Kidney epithelial cell (primary cell): Measurements from ENCODE around the gene ZNF407. TPM values are rescaled to one million over a fixed set of nuclear protein-coding genes. Genes with fewer than 3 reads are reported as not detected.
A peak's percentile ranks its signal among the peaks of the same experiment; 100 is the strongest.

ENCODE experiments used
- DNase-seq: peaks from one replicate; pipeline ENCODE4 v3.0.0-alpha.2; 2010; ENCODE audit warnings: low read depth
- H3K27me3 ChIP-seq: 2 replicates; pipeline ENCODE4 v1.6.0; 2011; ENCODE audit warnings: low read length; ENCODE audit not compliant: control insufficient read depth, insufficient read depth
- H3K36me3 ChIP-seq: 2 replicates; pipeline ENCODE4 v1.5.1; 2011; ENCODE audit warnings: low read length; ENCODE audit not compliant: control insufficient read depth, insufficient read depth
- H3K4me3 ChIP-seq: 2 replicates; pipeline ENCODE4 v1.5.1; 2011; ENCODE audit warnings: low read depth, mild to moderate bottlenecking, control low read depth, low read length
- total RNA-seq: library from RNA; depleted of rRNA; stranded (reverse); fragments of >200 nt; gene quantifications from 2 replicates; pipeline ENCODE4 v1.2.3, GENCODE V29; 2015
- TF ChIP-seq, protein P1 (sequence below): IDR thresholded peaks from 2 replicates; pipeline ENCODE4 v1.5.1; 2011; ENCODE audit warnings: mild to moderate bottlenecking, moderate library complexity, low read length, control low read depth, inconsistent platforms; ENCODE audit not compliant: insufficient read depth, poor library complexity, severe bottlenecking

Gene ZNF407
- total RNA-seq, 1 donor from 2014 or later, result 8.2 TPM

- no peaks in the 10 kb centered on the region for H3K27me3 ChIP-seq
- no peaks in the 10 kb centered on the region for H3K36me3 ChIP-seq
- H3K4me3 ChIP-seq, result no peak overlapping the region
- TF ChIP-seq, protein P1, sequence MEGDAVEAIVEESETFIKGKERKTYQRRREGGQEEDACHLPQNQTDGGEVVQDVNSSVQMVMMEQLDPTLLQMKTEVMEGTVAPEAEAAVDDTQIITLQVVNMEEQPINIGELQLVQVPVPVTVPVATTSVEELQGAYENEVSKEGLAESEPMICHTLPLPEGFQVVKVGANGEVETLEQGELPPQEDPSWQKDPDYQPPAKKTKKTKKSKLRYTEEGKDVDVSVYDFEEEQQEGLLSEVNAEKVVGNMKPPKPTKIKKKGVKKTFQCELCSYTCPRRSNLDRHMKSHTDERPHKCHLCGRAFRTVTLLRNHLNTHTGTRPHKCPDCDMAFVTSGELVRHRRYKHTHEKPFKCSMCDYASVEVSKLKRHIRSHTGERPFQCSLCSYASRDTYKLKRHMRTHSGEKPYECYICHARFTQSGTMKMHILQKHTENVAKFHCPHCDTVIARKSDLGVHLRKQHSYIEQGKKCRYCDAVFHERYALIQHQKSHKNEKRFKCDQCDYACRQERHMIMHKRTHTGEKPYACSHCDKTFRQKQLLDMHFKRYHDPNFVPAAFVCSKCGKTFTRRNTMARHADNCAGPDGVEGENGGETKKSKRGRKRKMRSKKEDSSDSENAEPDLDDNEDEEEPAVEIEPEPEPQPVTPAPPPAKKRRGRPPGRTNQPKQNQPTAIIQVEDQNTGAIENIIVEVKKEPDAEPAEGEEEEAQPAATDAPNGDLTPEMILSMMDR, result no peak
- no peak for DNase-seq
These were observed 300.4 kb downstream of the ZNF407 start for GRCh38 chr18:74897971-74898657.

GRCh38 chr18:74898965-74899364, 301.3 kb downstream of the ZNF407 start:
- Histone ChIP-seq H3K4me3 (no peak overlapping the region), H3K36me3 (no peaks in the 10 kb centered on the region), H3K27me3 (no peaks in the 10 kb centered on the region)
- peak; percentile 56 for DNase-seq
- TF ChIP-seq, protein P1, result no peak

DNA sequence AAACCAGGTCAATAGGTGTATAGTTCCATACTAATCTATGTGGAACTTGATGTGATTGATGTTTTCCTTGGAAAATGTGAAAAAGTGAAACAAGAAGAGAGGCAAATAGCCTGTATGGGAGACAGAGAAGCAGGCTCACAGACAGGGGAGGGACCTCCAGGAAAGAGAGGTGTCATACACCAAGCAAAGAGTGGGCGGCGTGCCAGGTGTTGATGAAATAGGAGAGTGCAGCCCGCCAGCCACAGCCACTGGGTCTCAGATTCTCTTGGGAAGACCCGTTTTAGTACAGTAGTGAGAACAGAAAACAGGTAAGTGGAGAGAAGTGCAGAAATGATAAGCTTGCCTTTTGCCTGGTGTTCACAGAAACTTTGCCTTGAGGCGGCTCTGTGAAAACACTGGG, 301.9 kb downstream of the ZNF407 start:
- Histone ChIP-seq H3K36me3 (no peaks in the 10 kb centered on the region), H3K4me3 (no peak overlapping the region), H3K27me3 (no peaks in the 10 kb centered on the region)
- TF ChIP-seq, protein P1, result no peak
- no peak for DNase-seq

DNA sequence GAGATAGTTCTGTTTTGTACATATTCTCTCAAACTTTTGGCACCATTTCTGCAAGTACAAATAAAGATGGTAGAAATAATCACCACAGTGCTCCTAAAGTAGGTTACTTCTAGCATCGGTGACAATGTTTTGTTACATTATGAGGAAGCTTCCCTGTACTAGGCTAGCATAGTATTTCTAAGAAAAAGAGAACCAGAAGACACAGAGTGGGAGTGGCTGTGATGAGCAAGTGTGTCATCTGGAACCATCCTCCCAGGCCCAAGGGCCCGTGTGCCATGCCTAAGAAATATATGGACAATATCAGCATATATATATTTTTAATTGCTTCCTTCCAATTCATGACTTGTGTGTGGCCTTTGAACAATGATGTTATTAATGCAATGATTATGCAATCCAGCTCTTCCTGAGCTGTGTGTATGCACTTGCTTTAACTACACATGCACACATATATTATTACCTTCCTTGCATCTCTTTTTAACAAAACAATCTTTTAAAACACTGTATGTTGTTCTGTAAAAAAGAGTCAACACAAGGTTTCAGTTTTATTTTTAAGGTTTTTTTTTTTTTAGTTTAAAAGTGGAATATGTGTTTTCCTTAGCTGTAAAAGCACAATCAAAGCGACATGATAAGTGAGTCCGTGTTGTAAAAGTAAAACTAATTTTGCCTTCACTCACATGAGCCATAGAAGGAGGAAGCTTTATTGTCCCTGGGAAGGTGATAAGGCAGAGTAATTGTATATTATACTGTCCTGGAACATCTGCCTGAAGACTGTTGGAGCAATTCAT, 303.9 kb downstream of the ZNF407 start:
- Histone ChIP-seq H3K4me3 (no peak overlapping the region), H3K27me3 (no peaks in the 10 kb centered on the region), H3K36me3 (no peaks in the 10 kb centered on the region)
- TF ChIP-seq, protein P1, result no peak
- DNase-seq, result no peak

- Histone ChIP-seq H3K36me3 (no peaks in the 10 kb centered on the region), H3K27me3 (no peaks in the 10 kb centered on the region)
These were observed 304.4 kb downstream of the ZNF407 start for GRCh38 chr18:74902147-74902455.

More at GRCh38 chr18:74902147-74902455, 304.4 kb downstream of the ZNF407 start:
- H3K4me3 ChIP-seq, result no peak overlapping the region
- no peak for DNase-seq
- TF ChIP-seq, protein P1, result no peak
